Measurements from ENCODE around the gene MTFR1L. TPM values are rescaled to one million over a fixed set of nuclear protein-coding genes. Genes with fewer than 3 reads are reported as not detected.

The MTFR1L gene
- total and polyA plus RNA-seq, 9 of the 15 experiments (the other 6 are each of a cell fraction or from before 2014, with no cell fraction given): 41.4 to 98.5 (median 53.7) TPM

DNA sequence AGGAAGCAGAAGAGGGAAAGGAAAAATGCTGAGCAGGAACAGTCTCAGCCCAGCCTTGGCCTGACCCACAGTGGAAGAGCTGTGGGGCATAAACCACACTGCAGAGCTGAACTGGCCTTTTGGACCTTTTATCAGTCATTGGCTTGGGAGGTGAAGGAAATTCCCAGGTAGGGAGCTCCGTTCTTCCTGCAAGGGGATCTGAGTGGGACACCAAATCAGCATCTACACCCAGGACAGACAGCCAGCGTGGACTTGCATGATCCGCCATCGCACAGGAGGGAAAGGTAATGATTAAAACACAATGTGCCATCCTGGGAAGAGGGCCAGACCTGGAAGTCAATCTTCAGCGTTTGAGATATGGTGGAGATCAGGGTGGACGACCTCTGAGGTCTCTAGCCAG lies 1.2 kb upstream of the MTFR1L start:
- H3K4me1 ChIP-seq (replicated peaks in 1 of 2; ENCODE audit: control insufficient read depth in 2 of 2, insufficient read depth in 2 of 2, low read length in 2 of 2): peaks cover 37 to 62% of the 10 kb centered on the region in 2 experiments
- H2AFZ ChIP-seq (ENCODE audit: low read depth, low read length): peak overlapping the region; percentile 90
- peaks cover 52% of the 10 kb centered on the region for H3K79me2 ChIP-seq (ENCODE audit: control insufficient read depth, insufficient read depth, low read length)
- FAIRE-seq (no peak), DNase-seq (ENCODE audit: extremely low read depth in 1 of 4, low spot score in 3 of 4) (no peak), ATAC-seq (no peak)
- intact Hi-C loops (cut with micrococcal nuclease): no loop called here
- in situ Hi-C loops (cut with MboI): loop anchor here (10.0 kb wide), 1 partner anchor 414 kb away; no protein-coding TSS in a partner anchor
- peaks cover 17% of the 10 kb centered on the region for H3K36me3 ChIP-seq (ENCODE audit: control insufficient read depth, insufficient read depth, low read length)
- 12% methylated on average over 6 of the region's 6 CpGs for WGBS (ENCODE audit: insufficient coverage, low coverage, missing lambda C conversion rate)
- BruUV-seq (replicated peaks): no TSS peak
- peak overlapping the region; percentile 89 for H3K4me2 ChIP-seq (ENCODE audit: insufficient read depth, low read length)
- ChIA-PET POLR2A (interaction anchor here (0.6 to 6.2 kb wide), 9 partner anchors 11 to 288 kb away, joined by 3 to 56 read pairs (median 3); no protein-coding TSS in a partner anchor), CTCF (ENCODE audit: low intra/inter-chr PET ratio) (no interaction called here)
- H3K27ac ChIP-seq (ENCODE audit: extremely low read depth, low read depth, low read length): peak overlapping the region; percentile 91
- H3K9me1 ChIP-seq (ENCODE audit: control insufficient read depth, insufficient read depth, low read length): no peaks in the 10 kb centered on the region
- H3K27me3 ChIP-seq (ENCODE audit: control insufficient read depth in 2 of 2, insufficient read depth in 2 of 2, low read length in 2 of 2): no peaks in the 10 kb centered on the region
- peak overlapping the region; percentile 67 for H3K4me3 ChIP-seq
- no peaks in the 10 kb centered on the region for H3K9me3 ChIP-seq (replicated peaks; ENCODE audit: control insufficient read depth, insufficient read depth, low read depth, low read length)
- peak overlapping the region; percentile 92 to 99; a peak in 3 of 4 replicates for H3K9ac ChIP-seq (ENCODE audit: insufficient read depth in 1 of 2, low read depth in 2 of 2, low read length in 2 of 2)
- peaks cover 16% of the 10 kb centered on the region for H4K20me1 ChIP-seq (replicated peaks; ENCODE audit: control insufficient read depth, insufficient read depth, low read length)
- TF ChIP-seq PCBP2 (IDR thresholded peaks at IDR 0.05; ENCODE audit: low read depth, low read length, poor library complexity, severe bottlenecking) (no peak), E2F6 (IDR thresholded peaks at IDR 0.05; ENCODE audit: borderline replicate concordance in 1 of 2, extremely low read depth in 1 of 2, insufficient read depth in 1 of 2, insufficient read length in 1 of 2, low read depth in 1 of 2, low read length in 1 of 2, poor library complexity in 1 of 2, severe bottlenecking in 1 of 2) (peak in 1 of 2 experiments; percentile 0), ZNF695 (CRISPR knock-in tag; IDR thresholded peaks at IDR 0.05) (no peak), MAFK (IDR thresholded peaks at IDR 0.05; ENCODE audit: low read length) (no peak), ZNF77 (CRISPR knock-in tag; IDR thresholded peaks at IDR 0.05) (no peak), ZFP91 (CRISPR knock-in tag; IDR thresholded peaks at IDR 0.05) (no peak), THRAP3 (IDR thresholded peaks at IDR 0.05; ENCODE audit: borderline replicate concordance) (0 out of 2 replicates have a peak, but pooled peaks have one; percentile 2), XRCC5 (IDR thresholded peaks at IDR 0.05; ENCODE audit: low read depth, low read length) (no peak), KHSRP (IDR thresholded peaks at IDR 0.05) (no peak), ZNF583 (CRISPR knock-in tag; IDR thresholded peaks at IDR 0.05) (no peak), PTTG1 (tag; IDR thresholded peaks at IDR 0.05; ENCODE audit: low read depth) (no peak), PHB2 (IDR thresholded peaks at IDR 0.05; ENCODE audit: low read depth) (no peak), CBX2 (IDR thresholded peaks at IDR 0.05; ENCODE audit: insufficient read depth, low read length, poor library complexity, severe bottlenecking) (no peak), KLF10 (CRISPR knock-in tag; IDR thresholded peaks at IDR 0.05) (no peak), CLOCK (CRISPR knock-in tag; IDR thresholded peaks at IDR 0.05; ENCODE audit: borderline replicate concordance) (no peak)
- TF ChIP-seq, protein P1, sequence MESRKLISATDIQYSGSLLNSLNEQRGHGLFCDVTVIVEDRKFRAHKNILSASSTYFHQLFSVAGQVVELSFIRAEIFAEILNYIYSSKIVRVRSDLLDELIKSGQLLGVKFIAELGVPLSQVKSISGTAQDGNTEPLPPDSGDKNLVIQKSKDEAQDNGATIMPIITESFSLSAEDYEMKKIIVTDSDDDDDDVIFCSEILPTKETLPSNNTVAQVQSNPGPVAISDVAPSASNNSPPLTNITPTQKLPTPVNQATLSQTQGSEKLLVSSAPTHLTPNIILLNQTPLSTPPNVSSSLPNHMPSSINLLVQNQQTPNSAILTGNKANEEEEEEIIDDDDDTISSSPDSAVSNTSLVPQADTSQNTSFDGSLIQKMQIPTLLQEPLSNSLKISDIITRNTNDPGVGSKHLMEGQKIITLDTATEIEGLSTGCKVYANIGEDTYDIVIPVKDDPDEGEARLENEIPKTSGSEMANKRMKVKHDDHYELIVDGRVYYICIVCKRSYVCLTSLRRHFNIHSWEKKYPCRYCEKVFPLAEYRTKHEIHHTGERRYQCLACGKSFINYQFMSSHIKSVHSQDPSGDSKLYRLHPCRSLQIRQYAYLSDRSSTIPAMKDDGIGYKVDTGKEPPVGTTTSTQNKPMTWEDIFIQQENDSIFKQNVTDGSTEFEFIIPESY (CRISPR knock-in tag; IDR thresholded peaks at IDR 0.05): no peak
